A549 (cell line): ENCODE data around the gene MRPS35. TPM values are rescaled to one million over a fixed set of nuclear protein-coding genes. Genes with fewer than 3 reads are reported as not detected.

Experiments
- ATAC-seq, 2 experiments: fragments of 200-7000 bp in 1 of 2; fragments of >200 bp in 1 of 2; cut with Nextera tagmentation in 1 of 2; cut with Tn5 transposase in 1 of 2; 3 replicates each; pipeline versions ENCODE4 v1.8.0 to v1.9.1; 2018 to 2020; ENCODE audit warnings: mild to moderate bottlenecking in 1 of 2, moderate library complexity in 1 of 2
- CTCF ChIA-PET: fragments of 300-600 bp; sonication (Branson Sonifier 250); formaldehyde crosslinking; extraction: SDS; loops from one replicate; lab custom pipeline; 2021; ENCODE audit warnings: antibody characterized with exemption, inconsistent platforms; lab: Yijun Ruan, JAX
- POLR2A ChIA-PET: fragments of 350-600 bp; formaldehyde crosslinking; extraction: SDS; loops from one replicate; lab custom pipeline; 2021; ENCODE audit warnings: antibody characterized with exemption, inconsistent platforms; lab: Yijun Ruan, JAX
- DNase-seq, 2 experiments: peaks; one replicate each; pipeline versions ENCODE4 v3.0.0 to v3.0.0-alpha.2; 2011 to 2016; ENCODE audit warnings: low read depth in 1 of 2, low spot score in 1 of 2
- FAIRE-seq: peaks from 2 replicates; lab custom pipeline; 2011; peaks lifted over from hg19 to GRCh38; lab: Jason Lieb, UNC
- H3K27ac ChIP-seq, 2 experiments: fragments of >200 bp; sonication (Bioruptor Twin); formaldehyde crosslinking; 3 replicates each; pipeline ENCODE4 v1.5.1; 2016 to 2017
- H3K4me1 ChIP-seq: fragments of >200 bp; sonication (Bioruptor Twin); formaldehyde crosslinking; 3 replicates; pipeline ENCODE4 v1.6.1; 2016
- H3K4me2 ChIP-seq: fragments of >200 bp; sonication (Bioruptor Twin); formaldehyde crosslinking; 3 replicates; pipeline ENCODE4 v1.6.1; 2016
- H3K4me3 ChIP-seq: fragments of >200 bp; sonication (Bioruptor Twin); formaldehyde crosslinking; 3 replicates; pipeline ENCODE4 v1.5.1; 2016
- H3K9me3 ChIP-seq: fragments of >200 bp; sonication (Bioruptor Twin); formaldehyde crosslinking; 3 replicates; pipeline ENCODE4 v1.6.1; 2016
- CBX8 ChIP-seq: fragments of 200-600 bp; sonication (generic); IDR thresholded peaks from 2 replicates; pipeline ENCODE4 v1.6.1; 2016
- EHMT2 ChIP-seq: fragments of 200-600 bp; sonication (generic); IDR thresholded peaks from 2 replicates; pipeline ENCODE4 v1.6.1; 2016; ENCODE audit warnings: antibody characterized with exemption, low read depth, mild to moderate bottlenecking, moderate library complexity
- HEYL ChIP-seq: fragments of 250-450 bp; sonication (Bioruptor Pico); IDR thresholded peaks from 2 replicates; pipeline ENCODE4 v1.8.0; 2021; ENCODE audit warnings: mild to moderate bottlenecking, moderate library complexity
- HOXA7 ChIP-seq: fragments of 250-450 bp; sonication (Bioruptor Pico); IDR thresholded peaks from 2 replicates; pipeline ENCODE4 v1.5.0; 2020; ENCODE audit warnings: mild to moderate bottlenecking, moderate library complexity
- HOXB13 ChIP-seq: fragments of 250-450 bp; sonication (Bioruptor Pico); IDR thresholded peaks from 2 replicates; pipeline ENCODE4 v1.5.0; 2020; ENCODE audit warnings: low read depth, mild to moderate bottlenecking, moderate library complexity
- HOXB5 ChIP-seq: fragments of 250-450 bp; sonication (Bioruptor Pico); IDR thresholded peaks from 2 replicates; pipeline ENCODE4 v1.5.0; 2020; ENCODE audit warnings: mild to moderate bottlenecking, moderate library complexity
- KDM5A ChIP-seq: fragments of 200-600 bp; sonication (generic); IDR thresholded peaks from 2 replicates; pipeline ENCODE4 v1.6.1; 2016; ENCODE audit warnings: antibody characterized with exemption, mild to moderate bottlenecking
- MAFK ChIP-seq: fragments of 450-650 bp; IDR thresholded peaks from 2 replicates; pipeline ENCODE4 v1.6.1; 2014; ENCODE audit not compliant: partially characterized antibody
- MAZ ChIP-seq: fragments of 150-350 bp; IDR thresholded peaks from 2 replicates; pipeline ENCODE4 v1.6.1; 2014; ENCODE audit warnings: antibody characterized with exemption, low read depth, low read length, borderline replicate concordance
- POLR2A ChIP-seq: IDR thresholded peaks from 2 replicates; pipeline ENCODE4 v1.6.1; 2012; ENCODE audit warnings: mild to moderate bottlenecking, low read length
- POLR2AphosphoS2 ChIP-seq: conservative IDR thresholded peaks from 2 replicates; pipeline ENCODE4 v1.6.1; 2012; ENCODE audit warnings: low read length, improper control_type of control experiment, inconsistent platforms
- RFX5 ChIP-seq: fragments of 450-650 bp; IDR thresholded peaks from 2 replicates; pipeline ENCODE4 v1.7.1; 2014; ENCODE audit warnings: antibody characterized with exemption, mild to moderate bottlenecking, moderate library complexity
- SREBF2 ChIP-seq: fragments of 450-650 bp; IDR thresholded peaks from 2 replicates; pipeline ENCODE4 v1.6.1; 2014; ENCODE audit warnings: mild to moderate bottlenecking, moderate library complexity
- TFCP2L1 ChIP-seq: fragments of 250-450 bp; sonication (Bioruptor Pico); IDR thresholded peaks from 2 replicates; pipeline ENCODE4 v1.5.0; 2021; ENCODE audit warnings: mild to moderate bottlenecking
- TP53 ChIP-seq: fragments of 250-450 bp; sonication (Bioruptor Pico); IDR thresholded peaks from 2 replicates; pipeline ENCODE4 v1.5.0; 2021; ENCODE audit warnings: mild to moderate bottlenecking, moderate library complexity
- ZC3H11A ChIP-seq: fragments of 450-650 bp; IDR thresholded peaks from 2 replicates; pipeline ENCODE4 v1.6.1; 2014; ENCODE audit warnings: antibody characterized with exemption, mild to moderate bottlenecking
- ZNF302 ChIP-seq: fragments of 250-450 bp; sonication (Bioruptor Pico); IDR thresholded peaks from 2 replicates; pipeline ENCODE4 v1.9.0; 2021; ENCODE audit warnings: inconsistent platforms, mild to moderate bottlenecking, moderate library complexity
- WGBS: methylation state at CpG from one replicate; pipeline ENCODE4 v1.1.6; 2017; ENCODE audit errors: missing lambda C conversion rate; 5-methylcytosine and 5-hydroxymethylcytosine counted together
- polyA plus RNA-seq, 4 experiments: library from polyadenylated mRNA; depleted of rRNA in 3 of 4; stranded (reverse); fragments of >200 nt; fragmentation: RNase III in 1 of 4; extraction: RNeasy Plus Mini Kit Qiagen cat#74134 plus additional on column Dnase treatment in 1 of 4; gene quantifications; 2 replicates in 3 of 4; 3 replicates in 1 of 4; pipeline ENCODE4 v1.2.3, GENCODE V29; 2011 to 2017
- TF ChIP-seq, protein P1 (sequence below): fragments of 250-450 bp; sonication (Bioruptor Pico); IDR thresholded peaks from 2 replicates; pipeline ENCODE4 v1.5.0; 2021; ENCODE audit warnings: mild to moderate bottlenecking, moderate library complexity, borderline replicate concordance
- TF ChIP-seq, protein P2 (sequence below): fragments of >200 bp; sonication (Bioruptor Twin); formaldehyde crosslinking; IDR thresholded peaks from 3 replicates; pipeline ENCODE4 v1.5.1; 2016
- TF ChIP-seq, protein P3 (sequence below): fragments of 200-600 bp; sonication (generic); IDR thresholded peaks from 2 replicates; pipeline ENCODE4 v1.6.1; 2016; ENCODE audit warnings: antibody characterized with exemption, mild to moderate bottlenecking, moderate library complexity

Gene MRPS35
- polyA plus RNA-seq, 2 of the 4 experiments (the other 2 are of a cell fraction): 104 to 186 TPM

DNA sequence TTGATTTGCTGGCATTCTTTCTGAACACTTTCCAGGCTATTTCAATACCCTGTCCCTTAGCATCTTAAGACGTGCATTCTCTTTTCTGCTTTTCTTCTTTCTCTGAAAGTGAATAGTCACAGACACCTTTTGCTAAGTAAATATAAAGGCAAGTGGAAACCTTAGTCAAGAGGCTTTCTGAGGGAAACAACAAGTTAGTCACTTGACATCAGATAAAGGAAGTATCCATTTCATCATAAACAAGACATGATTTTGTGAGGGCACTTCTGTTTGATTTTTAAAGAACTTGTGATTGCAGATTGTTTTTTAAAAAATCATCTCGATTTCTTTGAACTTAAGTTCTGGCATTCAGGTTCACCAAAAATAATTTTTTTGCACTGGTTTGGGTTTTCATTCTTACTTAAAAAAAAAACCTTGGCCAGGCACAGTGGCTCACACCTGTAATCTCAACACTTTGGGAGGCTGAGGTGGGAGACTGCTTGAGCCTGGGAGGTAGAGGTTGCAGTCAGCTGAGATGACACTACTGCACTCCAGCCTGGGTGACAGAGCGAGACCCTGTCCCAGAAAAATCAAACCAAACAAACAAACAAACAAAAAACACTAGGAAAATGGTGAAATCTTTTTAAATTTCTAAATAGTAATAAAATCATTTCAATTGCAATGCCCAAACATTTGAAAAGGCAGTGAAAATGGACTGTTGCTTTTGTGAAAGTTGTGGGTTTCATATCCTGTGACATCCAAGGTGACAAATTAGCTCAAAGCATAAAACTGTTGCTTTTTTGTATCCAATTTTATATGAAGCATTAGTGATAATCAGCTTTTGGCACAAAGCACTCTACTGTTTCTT lies 61.1 kb downstream of the MRPS35 start:
- ATAC-seq (no peak), FAIRE-seq (peak; percentile 13)
- CTCF ChIA-PET: interaction anchor here (0.6 to 1.6 kb wide), 4 partner anchors 8 to 50 kb away, joined by 3 read pairs; partner anchors contain the start of genes KLHL42 and MANSC4

DNA sequence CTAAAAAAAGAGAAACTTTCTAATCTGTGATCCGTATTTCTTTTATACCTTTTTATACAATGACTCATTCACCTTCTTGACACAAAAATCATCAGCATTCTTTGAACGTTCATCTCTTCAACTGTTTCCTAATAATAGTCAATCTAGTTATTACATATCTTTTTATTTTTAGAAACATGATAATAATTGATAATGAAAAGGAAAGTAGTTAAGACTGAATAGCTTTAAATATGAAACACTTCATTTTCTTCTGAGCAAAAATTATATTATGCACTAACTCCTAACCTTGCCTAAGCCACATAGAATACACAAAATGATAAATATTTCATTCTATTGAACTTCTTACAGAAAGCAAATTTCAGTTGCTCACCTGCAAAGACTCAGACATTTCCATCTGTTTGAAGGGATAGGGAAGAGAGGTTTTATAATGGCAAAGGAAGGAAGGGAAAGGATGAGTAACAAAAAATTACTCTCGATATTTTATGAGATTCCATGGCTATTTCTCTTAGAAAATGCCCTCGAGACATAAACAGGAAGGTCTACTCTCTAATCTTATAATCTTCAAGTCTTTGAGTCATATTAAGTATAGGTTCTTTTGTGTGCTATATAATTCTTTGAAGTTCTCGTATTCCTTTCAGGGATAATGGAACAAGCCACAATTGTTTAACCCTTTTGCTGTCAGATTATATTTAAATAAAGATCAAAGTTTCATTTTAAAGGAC lies 61.9 kb downstream of the MRPS35 start:
- Histone ChIP-seq H3K4me3 (no peak overlapping the region), H3K4me1 (peaks cover 29% of the 10 kb centered on the region), H3K4me2 (peak overlapping the region; percentile 47), H3K9me3 (no peaks in the 10 kb centered on the region), H3K27ac (peak overlapping the region in 1 of 2 experiments; percentile 40; a peak in 3 of 6 replicates)
- ATAC-seq (no peak), FAIRE-seq (no peak), DNase-seq (no peak)
- ChIA-PET POLR2A (no interaction called here), CTCF (no interaction called here)
- 15% methylated on average over 5 of the region's 5 CpGs for WGBS
- TF ChIP-seq HOXA7 (CRISPR knock-in tag) (no peak), EHMT2 (no peak), HEYL (CRISPR knock-in tag) (no peak), HOXB13 (CRISPR knock-in tag) (no peak), ZNF302 (CRISPR knock-in tag) (no peak)

More for the DNA sequence above, 61.1 kb downstream of the MRPS35 start:
- TF ChIP-seq, protein P1, sequence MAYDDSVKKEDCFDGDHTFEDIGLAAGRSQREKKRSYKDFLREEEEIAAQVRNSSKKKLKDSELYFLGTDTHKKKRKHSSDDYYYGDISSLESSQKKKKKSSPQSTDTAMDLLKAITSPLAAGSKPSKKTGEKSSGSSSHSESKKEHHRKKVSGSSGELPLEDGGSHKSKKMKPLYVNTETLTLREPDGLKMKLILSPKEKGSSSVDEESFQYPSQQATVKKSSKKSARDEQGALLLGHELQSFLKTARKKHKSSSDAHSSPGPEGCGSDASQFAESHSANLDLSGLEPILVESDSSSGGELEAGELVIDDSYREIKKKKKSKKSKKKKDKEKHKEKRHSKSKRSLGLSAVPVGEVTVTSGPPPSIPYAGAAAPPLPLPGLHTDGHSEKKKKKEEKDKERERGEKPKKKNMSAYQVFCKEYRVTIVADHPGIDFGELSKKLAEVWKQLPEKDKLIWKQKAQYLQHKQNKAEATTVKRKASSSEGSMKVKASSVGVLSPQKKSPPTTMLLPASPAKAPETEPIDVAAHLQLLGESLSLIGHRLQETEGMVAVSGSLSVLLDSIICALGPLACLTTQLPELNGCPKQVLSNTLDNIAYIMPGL (CRISPR knock-in tag): no peak
- Histone ChIP-seq H3K4me2 (peak overlapping the region; percentile 47; the same call in 2 of the 3 replicates), H3K9me3 (no peaks in the 10 kb centered on the region), H3K4me1 (peaks cover 29% of the 10 kb centered on the region), H3K27ac (no peak overlapping the region), H3K4me3 (no peak overlapping the region)
- WGBS: 75% methylated on average over 3 of the region's 3 CpGs
- POLR2A ChIA-PET: interaction anchor here (1.0 kb wide), 1 partner anchor 8 kb away, joined by 3 read pairs; the partner anchor contains the start of genes KLHL42 and MANSC4
- DNase-seq: no peak

DNA sequence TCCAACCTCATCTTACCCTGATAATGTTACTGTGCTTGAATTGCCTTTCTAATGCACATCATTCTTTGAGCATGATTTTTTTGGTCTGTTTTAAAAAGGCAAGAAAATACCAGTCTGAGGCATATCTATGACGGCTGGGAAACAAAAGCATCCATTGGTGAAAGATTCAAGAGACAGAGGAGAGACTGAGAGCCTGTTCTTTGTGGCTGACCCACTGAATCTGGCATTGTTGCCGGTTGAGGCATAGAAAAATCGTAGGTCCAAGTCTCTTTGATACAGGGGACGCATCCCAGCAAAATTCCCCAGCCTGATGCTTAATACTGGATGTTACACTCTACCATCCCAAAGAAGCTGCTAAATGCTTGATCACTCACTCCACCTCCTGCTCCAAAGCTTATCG lies 66.5 kb downstream of the MRPS35 start:
- Histone ChIP-seq H3K4me1 (peaks cover 29% of the 10 kb centered on the region), H3K4me2 (no peak overlapping the region), H3K4me3 (no peak overlapping the region)
- 84% methylated on average over 5 of the region's 5 CpGs for WGBS
- DNase-seq (no peak), ATAC-seq (no peak), FAIRE-seq (no peak)
- POLR2A ChIA-PET: no interaction called here
- TF ChIP-seq, protein P2, sequence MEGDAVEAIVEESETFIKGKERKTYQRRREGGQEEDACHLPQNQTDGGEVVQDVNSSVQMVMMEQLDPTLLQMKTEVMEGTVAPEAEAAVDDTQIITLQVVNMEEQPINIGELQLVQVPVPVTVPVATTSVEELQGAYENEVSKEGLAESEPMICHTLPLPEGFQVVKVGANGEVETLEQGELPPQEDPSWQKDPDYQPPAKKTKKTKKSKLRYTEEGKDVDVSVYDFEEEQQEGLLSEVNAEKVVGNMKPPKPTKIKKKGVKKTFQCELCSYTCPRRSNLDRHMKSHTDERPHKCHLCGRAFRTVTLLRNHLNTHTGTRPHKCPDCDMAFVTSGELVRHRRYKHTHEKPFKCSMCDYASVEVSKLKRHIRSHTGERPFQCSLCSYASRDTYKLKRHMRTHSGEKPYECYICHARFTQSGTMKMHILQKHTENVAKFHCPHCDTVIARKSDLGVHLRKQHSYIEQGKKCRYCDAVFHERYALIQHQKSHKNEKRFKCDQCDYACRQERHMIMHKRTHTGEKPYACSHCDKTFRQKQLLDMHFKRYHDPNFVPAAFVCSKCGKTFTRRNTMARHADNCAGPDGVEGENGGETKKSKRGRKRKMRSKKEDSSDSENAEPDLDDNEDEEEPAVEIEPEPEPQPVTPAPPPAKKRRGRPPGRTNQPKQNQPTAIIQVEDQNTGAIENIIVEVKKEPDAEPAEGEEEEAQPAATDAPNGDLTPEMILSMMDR: no peak
- TF ChIP-seq SREBF2 (no peak), CBX8 (no peak), KDM5A (no peak), RFX5 (no peak), MAFK (no peak), POLR2A (no peak), POLR2AphosphoS2 (no peak), MAZ (no peak), HOXA7 (CRISPR knock-in tag) (no peak), TFCP2L1 (CRISPR knock-in tag) (no peak), HOXB5 (CRISPR knock-in tag) (no peak), ZC3H11A (no peak), TP53 (CRISPR knock-in tag) (no peak)
- TF ChIP-seq, protein P3, sequence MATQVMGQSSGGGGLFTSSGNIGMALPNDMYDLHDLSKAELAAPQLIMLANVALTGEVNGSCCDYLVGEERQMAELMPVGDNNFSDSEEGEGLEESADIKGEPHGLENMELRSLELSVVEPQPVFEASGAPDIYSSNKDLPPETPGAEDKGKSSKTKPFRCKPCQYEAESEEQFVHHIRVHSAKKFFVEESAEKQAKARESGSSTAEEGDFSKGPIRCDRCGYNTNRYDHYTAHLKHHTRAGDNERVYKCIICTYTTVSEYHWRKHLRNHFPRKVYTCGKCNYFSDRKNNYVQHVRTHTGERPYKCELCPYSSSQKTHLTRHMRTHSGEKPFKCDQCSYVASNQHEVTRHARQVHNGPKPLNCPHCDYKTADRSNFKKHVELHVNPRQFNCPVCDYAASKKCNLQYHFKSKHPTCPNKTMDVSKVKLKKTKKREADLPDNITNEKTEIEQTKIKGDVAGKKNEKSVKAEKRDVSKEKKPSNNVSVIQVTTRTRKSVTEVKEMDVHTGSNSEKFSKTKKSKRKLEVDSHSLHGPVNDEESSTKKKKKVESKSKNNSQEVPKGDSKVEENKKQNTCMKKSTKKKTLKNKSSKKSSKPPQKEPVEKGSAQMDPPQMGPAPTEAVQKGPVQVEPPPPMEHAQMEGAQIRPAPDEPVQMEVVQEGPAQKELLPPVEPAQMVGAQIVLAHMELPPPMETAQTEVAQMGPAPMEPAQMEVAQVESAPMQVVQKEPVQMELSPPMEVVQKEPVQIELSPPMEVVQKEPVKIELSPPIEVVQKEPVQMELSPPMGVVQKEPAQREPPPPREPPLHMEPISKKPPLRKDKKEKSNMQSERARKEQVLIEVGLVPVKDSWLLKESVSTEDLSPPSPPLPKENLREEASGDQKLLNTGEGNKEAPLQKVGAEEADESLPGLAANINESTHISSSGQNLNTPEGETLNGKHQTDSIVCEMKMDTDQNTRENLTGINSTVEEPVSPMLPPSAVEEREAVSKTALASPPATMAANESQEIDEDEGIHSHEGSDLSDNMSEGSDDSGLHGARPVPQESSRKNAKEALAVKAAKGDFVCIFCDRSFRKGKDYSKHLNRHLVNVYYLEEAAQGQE: no peak
- TF ChIP-seq, all 56 proteins: peak for 0
- CTCF ChIA-PET: no interaction called here
- Histone ChIP-seq H3K27ac (no peak overlapping the region), H3K9me3 (no peaks in the 10 kb centered on the region)
